ENCODE results near the gene SNTB2. TPM values are rescaled to one million over a fixed set of nuclear protein-coding genes. Genes with fewer than 3 reads are reported as not detected.
A peak's percentile ranks its signal among the peaks of the same experiment; 100 is the strongest.

The SNTB2 gene
- total and polyA plus RNA-seq, 2 of the 8 experiments (the other 6 are each of a cell fraction or from before 2014, with no cell fraction given): 6.0 to 16.1 TPM

DNA sequence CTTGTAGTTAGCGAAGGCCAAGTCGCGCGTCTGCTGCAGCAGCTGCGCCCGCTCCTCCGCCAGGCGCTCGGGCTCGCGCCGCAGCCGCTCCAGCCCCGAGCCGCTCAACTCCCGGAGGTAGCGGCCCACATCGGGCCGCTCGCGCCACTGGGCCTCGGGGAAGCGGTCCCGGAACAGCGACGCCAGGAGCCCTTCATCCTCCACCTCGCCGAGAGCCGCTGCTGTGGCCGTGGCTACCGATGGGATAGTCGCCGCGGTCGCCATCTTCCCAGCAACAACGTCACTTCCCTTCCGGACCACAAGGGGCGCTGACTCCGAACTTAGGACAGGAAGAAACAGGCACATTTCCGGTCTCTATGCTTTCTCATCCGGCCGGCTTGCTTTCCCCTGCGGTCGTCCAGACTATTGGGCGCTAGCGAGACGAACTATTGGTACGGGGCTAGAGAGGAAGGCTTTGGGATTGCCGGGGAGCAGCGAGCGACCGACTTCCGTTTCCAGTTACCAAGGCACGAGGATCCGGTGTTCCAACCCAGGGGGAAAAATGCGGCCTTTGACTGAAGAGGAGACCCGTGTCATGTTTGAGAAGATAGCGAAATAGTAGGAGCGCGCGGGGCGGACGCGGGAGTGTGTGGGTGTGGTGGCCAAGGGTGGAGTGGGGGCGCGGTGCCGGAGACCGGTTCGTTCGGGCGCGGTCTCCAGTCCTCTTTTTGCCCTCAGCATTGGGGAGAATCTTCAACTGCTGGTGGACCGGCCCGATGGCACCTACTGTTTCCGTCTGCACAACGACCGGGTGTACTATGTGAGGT, 152.5 kb downstream of the SNTB2 start, which contains the start of the genes COG8 and NIP7 (continued):
- TF ChIP-seq POLR2AphosphoS5 (IDR thresholded peaks at IDR 0.05; ENCODE audit: low read depth, low read length): peak; percentile 87; the same call in 1 of the 2 replicates
- TF ChIP-seq TAF1 (IDR thresholded peaks at IDR 0.05; ENCODE audit: low read depth, low read length): peak; percentile 95
- no peak for TF ChIP-seq RNF2 (IDR thresholded peaks at IDR 0.05; ENCODE audit: borderline replicate concordance, low read depth, low read length, missing control alignments, poor library complexity, severe bottlenecking)
- TF ChIP-seq E2F6 (IDR thresholded peaks at IDR 0.05): peak; percentile 42; the same call in 1 of the 2 replicates
- peak; percentile 28; the same call in 1 of the 2 replicates for TF ChIP-seq RFX5 (IDR thresholded peaks at IDR 0.05; ENCODE audit: borderline replicate concordance, low read depth, low read length)
- no peak for TF ChIP-seq SAP30 (IDR thresholded peaks at IDR 0.05; ENCODE audit: insufficient read depth, insufficient replicate concordance, low read length)
- no peak for TF ChIP-seq USF2 (IDR thresholded peaks at IDR 0.05; ENCODE audit: low read length)
- peak; percentile 76 for TF ChIP-seq GTF2F1 (IDR thresholded peaks at IDR 0.05; ENCODE audit: borderline replicate concordance, low read depth, low read length)
- peak; percentile 94 for TF ChIP-seq SP2 (IDR thresholded peaks at IDR 0.05; ENCODE audit: low read length)
- TF ChIP-seq NANOG (IDR thresholded peaks at IDR 0.05; ENCODE audit: insufficient read depth, low read depth, low read length, poor library complexity, severe bottlenecking): peak; percentile 14
- no peak for TF ChIP-seq POU5F1 (IDR thresholded peaks at IDR 0.05; ENCODE audit: low read depth, low read length)
- no peak for TF ChIP-seq BRCA1 (IDR thresholded peaks at IDR 0.05; ENCODE audit: low read depth, low read length)
- TF ChIP-seq ZNF274 (IDR thresholded peaks at IDR 0.05; ENCODE audit: borderline replicate concordance, extremely low read depth, low read length): no peak
- TF ChIP-seq SP1 (IDR thresholded peaks at IDR 0.05; ENCODE audit: low read depth, low read length): peak; percentile 56; the same call in 1 of the 2 replicates
- peak; percentile 91 for TF ChIP-seq ATF2 (IDR thresholded peaks at IDR 0.05; ENCODE audit: low read length)
- peak; percentile 58 to 79 for TF ChIP-seq POLR2A (IDR thresholded peaks at IDR 0.05; ENCODE audit: control extremely low read depth in 1 of 2, low read depth in 2 of 2, low read length in 2 of 2)
- TF ChIP-seq CEBPB (IDR thresholded peaks at IDR 0.05; ENCODE audit: low read depth, low read length): no peak
- TF ChIP-seq EZH2 (IDR thresholded peaks at IDR 0.05; ENCODE audit: low read depth, low read length, severe bottlenecking): no peak
- no peak for TF ChIP-seq RAD21 (IDR thresholded peaks at IDR 0.05 in 1 of 2, conservative IDR thresholded peaks at IDR 0.05 in 1 of 2; ENCODE audit: low read depth in 2 of 2, low read length in 2 of 2)
- no peak for TF ChIP-seq KDM1A (IDR thresholded peaks at IDR 0.05; ENCODE audit: borderline replicate concordance, low read length)
